GM12878 (cell line): Measurements from ENCODE around the gene SLC6A1. TPM values are rescaled to one million over a fixed set of nuclear protein-coding genes. Genes with fewer than 3 reads are reported as not detected.

ENCODE experiments used
- ATAC-seq: fragments of 200-7000 bp; cut with Tn5 transposase; 3 replicates; pipeline ENCODE4 v1.9.1; 2020; ENCODE audit warnings: mild to moderate bottlenecking, moderate library complexity
- BruUV-seq: library from RNA; stranded (reverse); fragments of 400-500 nt; replicated peaks from 2 replicates; lab custom pipeline; 2021; lab: Mats Ljungman, UMichigan
- CTCF ChIA-PET: fragments of 300-600 bp; sonication (Branson Sonifier 250); formaldehyde crosslinking; extraction: SDS; loops from one replicate; lab custom pipeline; 2021; ENCODE audit warnings: inconsistent platforms; lab: Yijun Ruan, JAX
- POLR2A ChIA-PET: fragments of 350-600 bp; formaldehyde crosslinking; extraction: SDS; loops from one replicate; lab custom pipeline; 2021; ENCODE audit warnings: inconsistent platforms; lab: Charles Lee
- RAD21 ChIA-PET: fragments of 300-600 bp; sonication (Branson Sonifier 250); formaldehyde crosslinking; loops from one replicate; lab custom pipeline; 2023; ENCODE audit warnings: antibody characterized with exemption; ENCODE audit not compliant: unreplicated experiment; lab: Charles Lee
- SMC1A ChIA-PET: fragments of 300-600 bp; sonication (Branson Sonifier 250); formaldehyde crosslinking; loops from one replicate; lab custom pipeline; 2023; ENCODE audit not compliant: unreplicated experiment, uncharacterized antibody; lab: Charles Lee
- DNase-seq: peaks from one replicate; pipeline ENCODE4 v3.0.0-alpha.2; 2011; ENCODE audit warnings: low read depth, low spot score
- FAIRE-seq: peaks from 3 replicates; lab custom pipeline; 2011; peaks lifted over from hg19 to GRCh38; lab: Jason Lieb, UNC
- H2AFZ ChIP-seq: 2 replicates; pipeline ENCODE4 v1.6.0; 2011; ENCODE audit warnings: low read depth, low read length, control low read depth; ENCODE audit not compliant: control insufficient read depth
- H3K27ac ChIP-seq: 2 replicates; pipeline ENCODE4 v1.5.1; 2011; ENCODE audit warnings: control low read depth; ENCODE audit not compliant: control insufficient read depth, insufficient read depth
- H3K27me3 ChIP-seq, 2 experiments: replicated peaks in 1 of 2; 2 replicates each; pipeline versions ENCODE4 v1.6.0 to v1.6.1; 2011; ENCODE audit warnings: low read length in 1 of 2; ENCODE audit not compliant: control insufficient read depth in 2 of 2, insufficient read depth in 2 of 2
- H3K36me3 ChIP-seq, 2 experiments: 2 replicates each; pipeline ENCODE4 v1.5.1; 2011; ENCODE audit warnings: low read length in 1 of 2; ENCODE audit not compliant: control insufficient read depth in 2 of 2, insufficient read depth in 2 of 2
- H3K4me1 ChIP-seq: 2 replicates; pipeline ENCODE4 v1.6.1; 2011; ENCODE audit warnings: mild to moderate bottlenecking, low read length, moderate library complexity, mixed read lengths; ENCODE audit not compliant: control insufficient read depth, insufficient read depth
- H3K4me2 ChIP-seq: 2 replicates; pipeline ENCODE4 v1.6.0; 2011; ENCODE audit warnings: control low read depth; ENCODE audit not compliant: control insufficient read depth, insufficient read depth
- H3K4me3 ChIP-seq: fragments of 200-600 bp; sonication (generic); 2 replicates; pipeline ENCODE4 v1.5.1; 2016
- H3K79me2 ChIP-seq: 2 replicates; pipeline ENCODE4 v1.6.0; 2011; ENCODE audit warnings: low read length; ENCODE audit not compliant: control insufficient read depth, insufficient read depth
- H3K9ac ChIP-seq: 2 replicates; pipeline ENCODE4 v1.8.0; 2011; ENCODE audit warnings: low read length, control low read depth, mixed read lengths; ENCODE audit not compliant: control insufficient read depth, insufficient read depth
- H3K9me3 ChIP-seq: replicated peaks from 3 replicates; pipeline ENCODE4 v1.5.1; 2011; ENCODE audit warnings: mild to moderate bottlenecking, low read length; ENCODE audit not compliant: control insufficient read depth, insufficient read depth
- H4K20me1 ChIP-seq: 2 replicates; pipeline ENCODE4 v1.6.0; 2011; ENCODE audit not compliant: control insufficient read depth, insufficient read depth
- HDGF ChIP-seq: fragments of 450-650 bp; IDR thresholded peaks from 2 replicates; pipeline ENCODE4 v1.6.1; 2016; ENCODE audit warnings: antibody characterized with exemption
- MTA2 ChIP-seq: fragments of 450-650 bp; IDR thresholded peaks from 2 replicates; pipeline ENCODE4 v1.6.1; 2016; ENCODE audit warnings: low read depth, mild to moderate bottlenecking, moderate library complexity
- MYB ChIP-seq: fragments of 150-350 bp; IDR thresholded peaks from 2 replicates; pipeline ENCODE4 v1.6.1; 2014; ENCODE audit warnings: mild to moderate bottlenecking, low read depth, low read length, borderline replicate concordance
- RAD21 ChIP-seq: IDR thresholded peaks from 2 replicates; pipeline ENCODE4 v1.6.1; 2011; ENCODE audit warnings: mild to moderate bottlenecking, low read depth, low read length, moderate library complexity; ENCODE audit not compliant: insufficient read depth
- RFX5 ChIP-seq: IDR thresholded peaks from 2 replicates; pipeline ENCODE4 v1.6.1; 2011; ENCODE audit warnings: low read depth, low read length, improper control_type of control experiment
- SMC3 ChIP-seq: IDR thresholded peaks from 2 replicates; pipeline ENCODE4 v1.6.1; 2011; ENCODE audit warnings: low read length, improper control_type of control experiment, borderline replicate concordance
- SREBF2 ChIP-seq: IDR thresholded peaks from 2 replicates; pipeline ENCODE4 v1.6.1; 2012; ENCODE audit warnings: mild to moderate bottlenecking, low read length
- YY1 ChIP-seq: IDR thresholded peaks from 2 replicates; pipeline ENCODE4 v1.6.1; 2011; ENCODE audit warnings: low read depth, mild to moderate bottlenecking, low read length
- WGBS: methylation state at CpG from one replicate; pipeline ENCODE4 v1.1.6; 2016; ENCODE audit warnings: low lambda C conversion rate; ENCODE audit not compliant: insufficient replicate concordance, insufficient coverage; ENCODE audit errors: missing lambda C conversion rate; 5-methylcytosine and 5-hydroxymethylcytosine counted together
- in situ Hi-C: fragments of 300-500 bp; cut with MboI; formaldehyde crosslinking; loops from 9 replicates; pipeline ENCODE4 v1.14.3; 2018; ENCODE audit warnings: mixed read lengths
- intact Hi-C: fragments of 100-400 bp; cut with micrococcal nuclease; formaldehyde crosslinking; loops from one replicate; pipeline ENCODE4 v1.14.2; 2022; ENCODE audit not compliant: unreplicated experiment
- polyA plus RNA-seq, 11 experiments: library from polyadenylated mRNA; depleted of rRNA in 4 of 11; unstranded in 6 of 11; stranded (reverse) in 5 of 11; fragments of >200 nt; fragmentation: Nextera tagmentation in 4 of 11; fragmentation: Illumina TruSeq in 1 of 11; extraction: Ambion mirVana in 4 of 11; extraction: Trizol in 1 of 11; gene quantifications; 1 replicate in 1 of 11; 2 replicates in 10 of 11; pipeline versions ENCODE4 v1.2.1 to v1.2.3, GENCODE V29; 2011 to 2016; ENCODE audit warnings: inconsistent platforms in 2 of 11, missing spikeins in 2 of 11, low read depth in 1 of 11
- total RNA-seq, 4 experiments: library from RNA; depleted of rRNA in 3 of 4; stranded (reverse); fragments of >200 nt in 3 of 4; fragmentation: Illumina TruSeq in 1 of 4; extraction: Trizol in 1 of 4; gene quantifications; 2 replicates each; pipeline versions ENCODE4 v1.2.1 to v1.2.3, GENCODE V29; 2013 to 2021
- TF ChIP-seq, protein P1 (sequence below): fragments of 450-650 bp; formaldehyde crosslinking; IDR thresholded peaks from 2 replicates; pipeline ENCODE4 v1.4.0; 2020; ENCODE audit warnings: mild to moderate bottlenecking, moderate library complexity
- TF ChIP-seq, protein P2 (sequence below), 3 experiments: IDR thresholded peaks in 2 of 3; conservative IDR thresholded peaks in 1 of 3; 2 replicates each; pipeline ENCODE4 v1.5.1; 2011; ENCODE audit warnings: low read depth in 3 of 3, low read length in 3 of 3, mild to moderate bottlenecking in 3 of 3, control low read depth in 2 of 3, moderate library complexity in 2 of 3, inconsistent platforms in 1 of 3, mixed read lengths in 1 of 3; ENCODE audit not compliant: control insufficient read depth in 2 of 3, insufficient read depth in 1 of 3; ENCODE audit errors: extremely low read depth in 1 of 3

Gene SLC6A1
- total and polyA plus RNA-seq, 10 of the 15 experiments (the other 5 are each of a cell fraction or from before 2014, with no cell fraction given) = not detected

DNA sequence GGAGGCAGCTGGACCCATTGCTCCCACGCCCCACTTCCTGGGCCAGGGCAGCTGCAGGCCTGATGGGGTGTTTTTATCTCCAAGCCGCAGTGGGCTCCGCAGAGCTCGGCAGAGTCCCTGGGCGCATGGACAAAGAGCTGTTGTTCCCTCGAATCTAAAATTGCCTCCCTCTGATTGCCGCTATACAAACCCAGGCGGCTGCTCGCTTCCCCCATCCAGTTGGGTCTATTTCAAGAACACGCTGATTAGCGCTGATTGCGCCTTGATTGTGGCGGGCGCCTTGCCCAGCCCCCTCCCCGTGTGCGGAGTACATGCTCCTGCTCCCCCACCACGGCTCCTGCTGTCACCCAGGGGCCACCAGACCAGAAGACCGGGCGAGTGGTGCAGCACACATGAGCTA is 43.4 kb upstream of the SLC6A1 start:
- in situ Hi-C loops (loop anchor here (10.0 kb wide), 1 partner anchor 706 kb away; no protein-coding TSS in a partner anchor), intact Hi-C loops (no loop called here)
- Histone ChIP-seq H4K20me1 (no peaks in the 10 kb centered on the region), H3K27ac (no peak overlapping the region), H3K4me1 (no peaks in the 10 kb centered on the region), H3K4me3 (no peak overlapping the region), H3K36me3 (no peaks in the 10 kb centered on the region), H3K4me2 (no peak overlapping the region), H3K27me3 (no peaks in the 10 kb centered on the region), H3K79me2 (no peaks in the 10 kb centered on the region), H2AFZ (no peak overlapping the region), H3K9ac (no peak overlapping the region), H3K9me3 (no peaks in the 10 kb centered on the region)
- CTCF ChIA-PET = interaction anchor here (1.0 kb wide), 1 partner anchor 191 kb away, joined by 3 read pairs; no protein-coding TSS in a partner anchor
- SMC1A ChIA-PET = no interaction called here
- DNase-seq (no peak), FAIRE-seq (no peak), ATAC-seq (no peak)
- RAD21 ChIA-PET = no interaction called here
- 58% methylated on average over 19 of the region's 19 CpGs for WGBS
- no TSS peak for BruUV-seq
- POLR2A ChIA-PET = no interaction called here
- TF ChIP-seq YY1 = no peak

DNA sequence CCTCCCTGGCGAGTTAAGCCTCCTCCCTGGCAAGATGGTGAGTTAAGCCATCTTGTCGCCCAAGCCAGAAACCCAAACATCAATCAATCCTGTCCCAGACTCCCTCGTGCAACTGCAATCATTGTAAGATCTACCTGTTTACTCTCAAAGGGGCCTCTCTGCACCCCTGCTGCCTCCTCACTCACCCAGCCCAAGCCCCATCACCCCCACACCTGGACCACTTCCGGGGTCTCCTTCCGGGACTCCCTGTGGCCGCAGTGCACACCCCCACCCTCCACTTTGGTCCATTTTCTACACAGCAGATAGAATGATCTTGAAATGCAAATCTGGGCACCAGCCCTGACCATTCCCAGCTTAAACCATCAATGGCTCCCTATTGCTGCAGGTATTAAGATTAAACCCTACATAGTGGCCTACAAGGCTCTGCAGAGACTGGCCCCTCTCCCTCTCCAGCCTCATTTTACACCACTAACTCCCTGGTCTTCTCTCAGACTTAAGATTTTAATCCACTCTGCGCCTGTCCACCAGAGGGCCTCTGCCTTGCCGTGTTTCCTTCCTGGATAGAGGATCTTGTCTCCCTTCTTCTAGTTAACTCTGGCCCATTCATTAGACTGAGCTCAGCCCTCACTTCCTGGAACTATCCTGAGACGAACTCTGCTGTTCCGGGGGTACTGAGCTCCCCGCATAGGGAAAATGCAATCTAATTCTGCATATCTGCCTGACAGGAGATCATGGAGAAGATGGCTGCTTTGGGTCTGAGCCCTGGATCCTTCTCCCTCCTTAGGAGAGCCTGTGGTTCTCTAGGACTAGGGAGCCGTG is 41.9 kb upstream of the SLC6A1 start:
- no peak for DNase-seq
- no TSS peak for BruUV-seq
- Histone ChIP-seq H3K27me3 (no peaks in the 10 kb centered on the region; a peak in 1 of 4 replicates), H2AFZ (no peak overlapping the region), H3K9me3 (no peaks in the 10 kb centered on the region), H3K27ac (no peak overlapping the region), H3K4me1 (no peaks in the 10 kb centered on the region), H4K20me1 (no peaks in the 10 kb centered on the region), H3K4me3 (no peak overlapping the region), H3K9ac (no peak overlapping the region), H3K79me2 (no peaks in the 10 kb centered on the region), H3K36me3 (no peaks in the 10 kb centered on the region), H3K4me2 (no peak overlapping the region)
- ChIA-PET POLR2A (no interaction called here), CTCF (no interaction called here), RAD21 (no interaction called here), SMC1A (no interaction called here)
- WGBS = 11% methylated on average over 12 of the region's 12 CpGs
- in situ Hi-C loops (no loop called here), intact Hi-C loops (no loop called here)
- TF ChIP-seq HDGF = no peak
- no peak for TF ChIP-seq SREBF2
- TF ChIP-seq, protein P1, sequence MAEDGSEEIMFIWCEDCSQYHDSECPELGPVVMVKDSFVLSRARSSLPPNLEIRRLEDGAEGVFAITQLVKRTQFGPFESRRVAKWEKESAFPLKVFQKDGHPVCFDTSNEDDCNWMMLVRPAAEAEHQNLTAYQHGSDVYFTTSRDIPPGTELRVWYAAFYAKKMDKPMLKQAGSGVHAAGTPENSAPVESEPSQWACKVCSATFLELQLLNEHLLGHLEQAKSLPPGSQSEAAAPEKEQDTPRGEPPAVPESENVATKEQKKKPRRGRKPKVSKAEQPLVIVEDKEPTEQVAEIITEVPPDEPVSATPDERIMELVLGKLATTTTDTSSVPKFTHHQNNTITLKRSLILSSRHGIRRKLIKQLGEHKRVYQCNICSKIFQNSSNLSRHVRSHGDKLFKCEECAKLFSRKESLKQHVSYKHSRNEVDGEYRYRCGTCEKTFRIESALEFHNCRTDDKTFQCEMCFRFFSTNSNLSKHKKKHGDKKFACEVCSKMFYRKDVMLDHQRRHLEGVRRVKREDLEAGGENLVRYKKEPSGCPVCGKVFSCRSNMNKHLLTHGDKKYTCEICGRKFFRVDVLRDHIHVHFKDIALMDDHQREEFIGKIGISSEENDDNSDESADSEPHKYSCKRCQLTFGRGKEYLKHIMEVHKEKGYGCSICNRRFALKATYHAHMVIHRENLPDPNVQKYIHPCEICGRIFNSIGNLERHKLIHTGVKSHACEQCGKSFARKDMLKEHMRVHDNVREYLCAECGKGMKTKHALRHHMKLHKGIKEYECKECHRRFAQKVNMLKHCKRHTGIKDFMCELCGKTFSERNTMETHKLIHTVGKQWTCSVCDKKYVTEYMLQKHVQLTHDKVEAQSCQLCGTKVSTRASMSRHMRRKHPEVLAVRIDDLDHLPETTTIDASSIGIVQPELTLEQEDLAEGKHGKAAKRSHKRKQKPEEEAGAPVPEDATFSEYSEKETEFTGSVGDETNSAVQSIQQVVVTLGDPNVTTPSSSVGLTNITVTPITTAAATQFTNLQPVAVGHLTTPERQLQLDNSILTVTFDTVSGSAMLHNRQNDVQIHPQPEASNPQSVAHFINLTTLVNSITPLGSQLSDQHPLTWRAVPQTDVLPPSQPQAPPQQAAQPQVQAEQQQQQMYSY = no peak
- TF ChIP-seq MTA2 = no peak
- no peak for TF ChIP-seq RFX5
- TF ChIP-seq SMC3 = peak; percentile 23; the same call in 1 of the 2 replicates
- TF ChIP-seq, protein P2, sequence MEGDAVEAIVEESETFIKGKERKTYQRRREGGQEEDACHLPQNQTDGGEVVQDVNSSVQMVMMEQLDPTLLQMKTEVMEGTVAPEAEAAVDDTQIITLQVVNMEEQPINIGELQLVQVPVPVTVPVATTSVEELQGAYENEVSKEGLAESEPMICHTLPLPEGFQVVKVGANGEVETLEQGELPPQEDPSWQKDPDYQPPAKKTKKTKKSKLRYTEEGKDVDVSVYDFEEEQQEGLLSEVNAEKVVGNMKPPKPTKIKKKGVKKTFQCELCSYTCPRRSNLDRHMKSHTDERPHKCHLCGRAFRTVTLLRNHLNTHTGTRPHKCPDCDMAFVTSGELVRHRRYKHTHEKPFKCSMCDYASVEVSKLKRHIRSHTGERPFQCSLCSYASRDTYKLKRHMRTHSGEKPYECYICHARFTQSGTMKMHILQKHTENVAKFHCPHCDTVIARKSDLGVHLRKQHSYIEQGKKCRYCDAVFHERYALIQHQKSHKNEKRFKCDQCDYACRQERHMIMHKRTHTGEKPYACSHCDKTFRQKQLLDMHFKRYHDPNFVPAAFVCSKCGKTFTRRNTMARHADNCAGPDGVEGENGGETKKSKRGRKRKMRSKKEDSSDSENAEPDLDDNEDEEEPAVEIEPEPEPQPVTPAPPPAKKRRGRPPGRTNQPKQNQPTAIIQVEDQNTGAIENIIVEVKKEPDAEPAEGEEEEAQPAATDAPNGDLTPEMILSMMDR (IDR thresholded peaks at IDR 0.05 in 2 of 3, conservative IDR thresholded peaks at IDR 0.05 in 1 of 3; ENCODE audit: control insufficient read depth in 2 of 3, extremely low read depth in 1 of 3, insufficient read depth in 1 of 3, low read depth in 3 of 3, low read length in 3 of 3) = peak; percentile 36 to 46 (median 36)
- TF ChIP-seq MYB = no peak
- TF ChIP-seq RAD21 = peak; percentile 17; the same call in 1 of the 2 replicates
- no peak for FAIRE-seq
- ATAC-seq = peak; percentile 45; the same call in 1 of the 3 replicates
